HUDEP-2 (cell line): ENCODE results near the gene ADAMTSL2.

Experiments used
- DNase-seq, 76 experiments: peaks; one replicate each; lab custom pipeline; 2025; ENCODE audit not compliant: unreplicated experiment in 76 of 76; lab: John Stamatoyannopoulos, UW

Gene ADAMTSL2

DNA sequence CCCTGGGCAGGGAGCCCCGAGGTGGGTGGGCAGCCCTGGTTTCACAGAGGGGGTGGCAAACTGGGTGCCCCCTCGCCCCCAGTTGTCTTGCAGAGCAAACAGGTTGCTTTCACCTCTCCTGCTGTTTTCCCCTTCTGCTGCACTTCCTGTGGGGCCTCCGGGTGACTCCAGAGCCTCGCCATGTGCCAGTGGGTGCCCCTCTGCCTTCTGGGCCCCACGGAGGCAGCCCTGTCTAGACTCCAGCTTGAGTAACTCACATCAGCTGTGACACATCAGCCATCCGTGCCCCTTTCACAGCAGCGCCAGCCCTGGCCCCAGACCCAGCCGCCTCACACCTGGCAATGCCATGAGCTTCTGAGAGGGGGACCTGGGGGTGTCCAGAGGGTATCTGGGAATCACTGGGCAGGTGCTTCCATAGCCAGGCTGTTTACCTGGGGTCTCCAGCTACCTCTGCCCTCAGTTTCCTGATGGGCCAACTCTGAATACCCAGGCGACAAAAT is 36.9 kb downstream of the ADAMTSL2 start:
- DNase-seq: no peak

DNA sequence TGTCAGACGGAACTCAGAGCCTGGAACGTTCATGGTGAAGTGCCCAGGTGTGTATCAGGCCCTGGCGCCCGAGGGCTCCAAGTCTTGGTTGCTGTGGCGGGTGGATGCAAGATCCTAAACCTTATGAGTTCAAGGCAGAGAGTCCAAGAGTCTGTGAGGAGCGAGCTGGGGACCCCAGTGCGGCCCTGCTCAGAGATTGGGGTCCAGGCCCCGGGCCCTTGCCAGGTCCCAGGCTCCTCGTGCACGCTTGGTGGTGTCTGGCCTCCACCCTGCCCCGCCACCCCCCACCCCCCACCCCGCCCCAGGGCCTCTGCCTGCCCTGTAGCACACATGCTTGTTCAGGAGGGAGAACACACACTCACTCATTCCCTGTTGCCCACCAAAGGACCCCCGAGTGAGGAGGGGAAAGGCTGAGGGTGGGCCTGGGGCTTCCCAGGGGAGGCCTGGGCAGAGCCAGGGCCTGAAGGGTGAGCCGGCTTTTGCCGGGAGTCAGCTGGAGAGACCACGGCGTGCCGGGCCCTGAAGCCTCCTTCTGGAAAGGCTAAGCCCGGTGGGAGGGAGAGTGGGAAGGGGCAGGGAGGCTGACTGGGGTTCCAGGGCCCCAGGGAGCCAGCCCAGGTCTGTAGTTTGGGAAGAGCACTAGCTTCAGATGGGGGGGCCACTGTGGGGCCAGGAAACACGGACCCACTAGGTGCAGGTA is 37.5 kb downstream of the ADAMTSL2 start:
- no peak for DNase-seq

DNA sequence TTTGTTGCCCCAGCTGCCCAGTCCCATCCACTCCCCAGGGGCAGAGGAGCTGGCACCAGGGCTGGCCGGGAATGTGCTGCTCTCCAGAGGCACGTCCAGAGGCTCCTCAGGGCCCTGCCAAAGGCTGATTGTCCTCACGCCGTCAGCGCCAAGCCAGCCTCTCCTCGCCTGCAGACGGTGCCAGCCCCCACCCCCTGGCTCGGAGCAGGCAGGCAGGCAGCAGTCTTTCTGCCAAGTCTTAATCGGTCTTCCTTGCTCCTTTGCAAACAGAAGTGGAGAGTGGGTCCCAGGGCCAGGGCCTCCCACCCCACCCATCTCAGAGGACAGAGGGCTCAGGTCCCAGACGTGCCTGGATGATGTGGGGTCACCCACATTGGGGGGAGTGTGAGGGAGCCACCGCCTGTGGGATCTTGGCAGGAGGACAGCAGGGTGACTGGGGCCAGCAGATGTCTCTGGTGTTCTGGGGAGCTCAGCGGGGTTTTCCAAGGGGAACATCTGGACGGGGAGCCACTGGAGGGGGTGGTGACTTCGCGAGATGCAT is 38.4 kb downstream of the ADAMTSL2 start:
- no peak for DNase-seq

DNA sequence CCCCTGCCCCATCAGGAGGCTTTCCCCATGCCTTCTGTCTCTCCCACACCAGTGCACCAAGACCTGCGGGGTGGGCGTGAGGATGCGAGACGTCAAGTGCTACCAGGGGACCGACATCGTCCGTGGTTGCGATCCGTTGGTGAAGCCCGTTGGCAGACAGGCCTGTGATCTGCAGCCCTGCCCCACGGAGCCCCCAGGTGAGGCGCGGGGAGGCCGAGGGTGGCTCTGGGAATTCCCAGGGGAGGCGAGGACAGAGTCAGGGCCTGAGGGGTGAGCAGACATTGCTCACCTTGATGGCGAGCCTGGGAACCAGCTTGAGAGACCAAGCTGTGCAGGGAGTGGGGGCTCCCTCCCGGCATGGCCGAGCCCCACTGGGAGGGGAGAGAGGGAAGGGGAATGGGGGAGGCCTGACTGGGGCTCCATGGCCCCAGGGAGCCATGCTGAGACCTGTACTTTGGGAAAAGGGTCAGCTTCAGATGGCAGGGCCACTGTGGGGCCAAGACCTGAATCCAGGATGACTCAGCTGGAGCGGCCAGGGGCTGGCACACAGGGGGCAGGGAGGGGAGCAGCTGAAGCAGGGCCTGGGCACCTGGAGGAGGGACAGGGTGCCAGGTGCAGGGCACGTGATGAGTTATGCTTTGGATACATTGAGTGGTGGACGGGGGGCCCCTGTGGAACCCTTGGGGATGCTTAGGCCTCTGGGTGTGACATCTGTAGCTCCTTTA is 39.4 kb downstream of the ADAMTSL2 start:
- DNase-seq: no peak

DNA sequence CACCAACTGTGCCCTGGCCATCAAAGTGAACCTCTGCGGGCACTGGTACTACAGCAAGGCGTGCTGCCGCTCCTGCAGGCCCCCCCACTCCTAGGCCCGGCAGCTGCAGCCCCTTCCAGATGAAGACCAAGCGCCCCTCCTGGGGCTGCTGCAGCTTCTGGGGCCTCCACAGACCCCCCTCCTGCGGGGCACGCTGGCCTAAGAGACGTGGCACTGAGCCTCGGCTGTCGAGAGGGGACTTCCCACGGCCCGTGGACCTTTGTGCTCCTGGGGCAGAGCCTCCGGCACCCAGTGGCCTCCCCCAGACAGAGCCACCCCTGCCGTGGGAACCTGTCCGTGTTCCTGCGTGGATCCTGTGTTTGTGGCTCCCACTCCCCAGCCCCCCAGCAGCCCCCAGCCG is 40.3 kb downstream of the ADAMTSL2 start:
- no peak for DNase-seq

DNA sequence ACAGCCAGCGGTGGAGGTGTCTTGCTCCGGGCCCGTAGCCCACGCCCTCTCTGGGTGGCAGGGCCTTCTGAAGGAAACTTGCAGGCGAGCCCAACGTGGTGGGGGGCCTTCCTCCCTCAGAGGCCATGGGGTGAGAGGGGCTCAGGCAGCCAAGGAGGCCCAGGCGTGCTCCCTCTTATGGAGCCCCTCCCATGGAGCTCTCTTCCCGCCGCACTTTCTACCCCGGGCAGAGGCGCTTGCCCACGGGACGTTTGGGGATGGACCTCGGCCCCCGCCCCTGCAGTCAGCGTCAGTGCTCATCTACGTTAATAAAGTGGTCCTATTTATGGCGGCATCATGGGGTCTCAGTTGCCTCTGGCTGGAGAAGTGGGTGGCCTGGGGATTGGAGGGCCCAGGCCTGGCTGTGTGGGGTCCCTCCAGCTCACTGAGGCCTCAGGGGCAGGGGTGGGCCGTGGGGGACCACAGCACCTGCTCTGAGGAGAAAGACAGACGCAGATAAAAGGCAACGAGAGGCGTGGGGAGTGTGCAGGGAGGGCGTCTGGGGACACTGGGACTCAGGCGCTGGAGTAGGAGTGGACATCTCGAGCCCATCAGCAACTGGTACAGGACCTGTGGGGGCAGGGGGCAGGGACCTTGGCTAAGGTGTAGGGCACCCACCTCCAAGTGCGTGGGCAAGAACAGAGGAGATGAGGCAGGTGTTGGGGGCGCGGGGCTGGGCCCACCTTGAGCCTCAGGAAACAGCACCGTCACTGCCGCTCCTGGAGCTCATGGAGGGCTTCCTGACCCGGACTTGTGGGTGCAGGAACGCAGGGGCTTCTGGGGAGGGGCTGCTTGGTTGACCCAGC is 40.9 kb downstream of the ADAMTSL2 start:
- no peak for DNase-seq

DNA sequence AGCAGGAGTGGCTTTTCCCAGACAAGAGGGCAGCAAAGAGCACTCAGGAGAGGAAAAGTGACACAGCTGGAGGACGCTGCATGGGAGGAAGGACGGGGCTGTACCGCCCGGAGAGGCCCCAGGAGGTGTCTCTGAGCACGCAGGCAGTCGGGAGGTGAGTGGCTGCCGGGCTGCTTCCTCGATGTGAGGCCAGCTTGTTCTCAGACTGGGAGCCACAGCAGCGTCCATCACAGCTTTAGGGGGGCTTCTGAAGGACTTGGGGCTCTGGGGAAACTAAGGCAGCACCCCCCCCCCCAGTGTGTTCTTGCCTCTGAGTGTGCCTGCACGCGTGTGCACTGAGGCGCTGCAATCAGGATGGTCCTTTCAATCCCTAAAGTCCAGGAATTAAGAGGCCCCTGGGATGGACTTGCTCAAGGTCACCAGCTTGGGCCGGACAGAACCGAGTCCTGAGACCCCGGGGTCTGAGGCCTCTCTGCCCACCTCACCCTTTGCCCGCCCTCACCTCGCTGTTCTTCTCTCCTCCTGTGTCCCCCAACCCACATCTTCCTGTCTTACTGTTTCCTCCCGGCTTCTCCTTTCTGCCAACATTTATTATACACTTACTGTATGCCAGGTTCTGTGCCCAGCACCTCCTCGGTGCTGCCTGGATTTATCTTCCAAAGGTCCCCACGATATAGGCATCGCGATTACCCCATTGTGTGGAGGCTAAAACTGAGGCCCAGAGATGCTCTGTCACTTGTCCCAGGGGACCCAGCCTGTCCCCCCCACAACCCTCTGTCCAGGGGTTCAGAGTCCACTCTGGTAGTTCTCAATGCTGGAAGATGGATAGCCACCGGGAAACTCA is 41.7 kb downstream of the ADAMTSL2 start:
- DNase-seq: no peak

DNA sequence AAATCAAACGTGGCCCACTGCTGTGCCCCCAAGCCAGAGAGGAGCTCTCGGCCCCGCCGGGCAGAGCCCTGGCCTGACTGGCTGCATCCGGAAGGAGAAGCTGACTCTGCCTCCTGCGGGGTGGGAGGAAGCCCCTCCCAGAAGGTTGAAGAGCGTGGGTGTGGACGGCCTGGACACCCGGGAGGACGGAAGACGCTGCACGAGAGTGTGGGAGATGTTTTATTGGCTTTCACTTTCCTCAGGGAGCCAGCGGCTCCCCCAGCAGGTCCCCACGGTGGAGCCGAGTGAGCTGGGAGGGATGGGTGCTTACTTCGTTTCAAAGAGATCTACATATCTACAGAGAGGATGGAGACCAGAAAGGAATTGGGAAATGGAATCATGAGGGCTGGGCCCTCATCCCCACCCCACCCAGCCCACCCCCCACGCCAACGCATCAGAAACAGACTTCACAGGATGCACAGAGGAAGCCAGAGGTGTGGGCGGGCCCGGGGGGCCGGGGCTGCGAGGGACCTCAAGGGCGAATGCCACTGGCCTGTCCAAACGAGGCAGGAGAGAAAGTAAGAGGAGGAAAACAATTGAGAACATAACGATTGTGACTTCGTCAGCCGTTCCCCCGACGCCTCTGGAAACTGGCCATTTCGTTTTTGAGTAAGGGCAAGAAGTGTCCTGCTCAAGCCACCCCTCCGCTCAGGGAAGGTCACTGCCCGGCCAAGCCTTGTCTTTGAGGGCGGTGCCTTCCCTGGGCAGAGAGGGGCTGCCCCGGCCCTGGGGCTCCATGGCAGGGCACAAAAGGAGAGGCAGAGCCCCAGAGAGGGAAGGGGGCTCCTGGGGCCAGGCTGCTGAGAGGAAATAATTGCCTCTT is 42.6 kb downstream of the ADAMTSL2 start:
- no peak for DNase-seq

DNA sequence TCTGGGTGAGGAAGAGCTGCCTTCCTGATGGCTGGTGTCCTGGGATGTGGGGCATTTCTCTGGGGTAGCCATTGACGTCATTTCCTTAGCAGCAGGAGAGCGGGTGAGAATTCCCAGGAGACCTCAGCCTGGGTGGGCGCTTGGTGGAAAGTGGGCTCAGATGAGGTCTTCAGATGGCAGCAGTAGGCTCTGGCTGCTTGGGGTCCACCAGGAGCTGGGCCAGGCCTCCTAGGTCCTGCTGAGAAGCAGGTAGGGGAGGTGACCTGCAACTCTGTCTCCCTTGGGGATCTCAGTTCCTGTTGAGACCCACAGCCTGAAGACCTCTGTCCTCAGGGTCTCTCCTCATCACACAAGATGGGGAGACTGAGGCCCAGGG is 43.2 kb downstream of the ADAMTSL2 start:
- no peak for DNase-seq

DNA sequence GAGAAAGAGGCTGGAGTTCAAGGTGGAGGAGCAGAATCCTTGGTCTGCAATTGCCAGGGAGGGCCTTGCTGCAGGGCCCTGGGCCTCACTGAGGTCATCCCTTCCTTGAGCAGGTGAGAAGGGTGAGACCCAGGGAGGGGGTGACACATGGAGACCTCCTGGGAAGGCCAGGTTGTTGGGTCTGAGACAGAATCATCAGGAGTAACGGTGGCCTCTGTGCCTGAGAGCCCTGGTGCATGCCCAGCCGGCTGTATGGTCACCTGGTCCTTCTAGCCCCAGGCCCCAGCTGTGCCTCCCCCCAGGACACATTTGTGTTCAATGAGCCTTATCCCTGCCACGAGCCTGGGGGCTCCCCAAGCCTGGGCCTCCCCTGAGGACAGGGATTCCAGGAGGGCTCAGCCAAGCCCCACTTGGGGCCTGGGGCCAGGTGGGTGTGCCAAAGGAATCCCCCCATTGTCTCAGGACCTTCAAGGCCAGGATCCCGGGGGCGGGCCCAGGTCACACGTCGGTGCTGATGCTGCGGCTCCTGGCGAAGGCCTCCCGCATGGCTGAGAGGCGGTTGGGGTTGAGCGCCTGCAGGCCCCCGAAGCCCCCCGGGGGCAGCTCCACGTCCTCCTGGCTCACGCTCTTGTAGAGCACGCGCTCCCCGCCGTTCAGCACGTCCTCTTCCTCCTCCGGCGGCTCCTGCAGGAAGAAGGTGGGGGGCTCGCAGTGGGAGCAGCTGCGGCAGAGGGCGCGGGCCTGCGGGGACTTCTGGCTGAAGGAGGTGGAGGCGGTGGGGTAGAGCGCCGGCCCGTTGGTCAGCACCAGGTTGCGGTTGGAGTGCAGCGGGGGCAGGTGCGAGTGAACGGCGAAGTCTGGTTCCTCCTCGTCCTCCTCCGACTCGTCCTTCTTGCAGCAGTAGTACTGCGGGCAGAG is 44.3 kb downstream of the ADAMTSL2 start:
- no peak for DNase-seq

DNA sequence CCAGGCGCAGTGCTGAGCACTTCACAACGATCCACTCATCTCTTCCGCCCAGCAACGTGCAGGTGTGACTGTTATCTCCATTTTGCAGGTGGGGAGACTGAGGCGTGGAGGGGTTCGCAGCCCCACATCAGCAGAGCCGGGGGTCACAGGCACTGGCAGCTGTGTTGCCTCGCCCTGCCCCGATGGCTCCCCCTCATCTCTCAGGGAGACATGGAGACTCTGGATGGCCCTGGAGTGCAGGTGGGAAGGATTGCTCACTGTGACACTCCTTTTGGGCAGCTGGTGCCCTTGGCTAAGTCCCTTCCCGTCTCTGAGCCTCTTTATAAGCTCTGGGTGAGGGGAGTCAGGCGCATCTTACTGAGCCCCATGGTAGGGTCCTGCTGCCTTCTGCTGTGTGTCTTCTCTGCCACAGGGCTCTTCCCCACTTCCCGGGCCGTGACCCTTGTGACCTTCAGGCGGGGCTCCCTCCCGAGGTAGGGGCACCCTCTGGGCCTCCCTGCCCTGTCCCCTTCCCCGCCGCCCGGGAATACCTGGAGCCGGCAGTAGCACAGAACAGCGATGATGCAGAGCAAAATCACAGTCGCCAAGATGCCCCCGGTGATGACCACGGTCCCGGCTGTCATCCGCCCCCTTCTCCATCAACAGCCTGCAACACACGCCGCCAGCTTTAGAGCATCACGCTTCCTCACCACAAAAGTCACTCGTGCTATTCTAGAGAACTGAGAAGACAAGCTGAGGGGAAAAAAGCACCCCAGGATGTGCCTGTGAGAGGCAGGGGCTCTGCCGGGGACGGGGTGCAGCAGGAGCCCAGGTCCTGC is 45.3 kb downstream of the ADAMTSL2 start:
- no peak for DNase-seq

DNA sequence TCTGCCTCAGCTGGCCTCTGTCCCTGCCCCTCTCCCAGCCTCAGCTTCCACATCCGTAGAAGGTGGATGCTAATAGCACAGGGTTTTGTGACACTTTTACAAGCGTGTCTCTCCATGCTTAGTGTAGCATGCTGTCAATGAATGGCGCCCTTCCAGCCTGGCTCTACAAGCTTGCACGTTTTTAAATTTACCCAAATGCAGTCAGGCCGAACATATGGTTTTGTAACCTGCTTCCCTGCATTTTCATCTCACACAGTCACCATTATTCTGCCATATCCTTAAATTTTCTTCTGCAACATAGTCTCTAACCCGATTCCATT is 45.9 kb downstream of the ADAMTSL2 start:
- no peak for DNase-seq

DNA sequence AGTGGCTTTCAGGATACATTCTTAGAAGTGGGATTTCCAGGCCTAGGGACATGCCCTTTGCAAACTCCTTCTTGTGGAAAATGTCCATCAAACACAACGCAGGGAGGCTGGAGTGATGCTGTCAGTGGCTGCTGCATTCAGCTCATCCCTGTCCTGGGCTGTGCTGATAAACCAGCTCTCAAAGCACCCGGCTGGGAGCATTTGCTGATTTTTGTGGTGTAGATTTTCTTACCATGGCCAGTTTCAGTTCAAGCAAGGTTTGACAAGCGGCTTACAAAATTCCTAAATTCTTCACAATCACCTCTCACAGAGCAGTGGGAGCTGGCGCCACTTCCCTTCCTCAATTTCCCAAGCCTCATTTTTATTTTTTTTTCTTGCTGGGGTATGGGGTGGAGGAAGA is 46.5 kb downstream of the ADAMTSL2 start:
- DNase-seq: no peak

DNA sequence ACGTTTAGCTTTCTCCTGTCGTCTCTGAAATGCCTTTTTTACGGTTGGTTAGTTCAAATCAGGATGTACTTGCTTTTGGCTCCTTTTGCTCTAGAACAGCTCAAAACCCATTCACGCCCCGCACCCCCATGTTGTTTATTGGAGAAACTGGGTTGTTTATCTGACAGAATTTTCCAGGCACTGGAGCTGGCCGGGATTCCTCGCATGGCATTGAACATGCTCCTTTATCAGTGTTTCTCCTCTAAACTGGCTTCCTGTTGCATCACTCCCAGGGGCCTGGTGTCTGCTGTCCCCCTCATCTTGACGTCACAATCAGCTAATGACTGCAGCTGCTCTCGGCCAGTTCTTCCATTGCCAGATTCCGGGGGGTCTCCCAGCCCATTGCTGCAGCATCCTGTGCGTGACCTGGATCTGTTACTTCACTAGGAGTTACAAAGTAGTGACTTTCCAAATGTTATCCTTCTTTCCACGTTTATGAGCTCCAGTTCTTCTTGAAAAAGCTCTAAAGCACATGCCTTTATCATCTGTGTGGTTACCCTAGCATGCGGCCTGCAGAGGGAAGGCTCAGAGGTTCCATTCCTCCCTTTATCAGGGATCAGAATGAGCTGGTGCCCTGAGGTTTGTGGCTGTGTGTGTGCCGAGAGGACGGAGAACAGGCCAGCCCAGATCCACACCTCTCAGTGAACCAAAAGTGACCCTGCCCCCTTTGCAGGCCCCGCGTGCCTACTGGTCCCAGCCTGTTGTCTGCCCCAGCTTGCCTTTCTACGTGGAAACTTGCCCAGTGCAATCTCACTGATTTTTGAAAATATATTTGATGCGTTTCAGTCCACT is 47.2 kb downstream of the ADAMTSL2 start:
- DNase-seq: no peak

DNA sequence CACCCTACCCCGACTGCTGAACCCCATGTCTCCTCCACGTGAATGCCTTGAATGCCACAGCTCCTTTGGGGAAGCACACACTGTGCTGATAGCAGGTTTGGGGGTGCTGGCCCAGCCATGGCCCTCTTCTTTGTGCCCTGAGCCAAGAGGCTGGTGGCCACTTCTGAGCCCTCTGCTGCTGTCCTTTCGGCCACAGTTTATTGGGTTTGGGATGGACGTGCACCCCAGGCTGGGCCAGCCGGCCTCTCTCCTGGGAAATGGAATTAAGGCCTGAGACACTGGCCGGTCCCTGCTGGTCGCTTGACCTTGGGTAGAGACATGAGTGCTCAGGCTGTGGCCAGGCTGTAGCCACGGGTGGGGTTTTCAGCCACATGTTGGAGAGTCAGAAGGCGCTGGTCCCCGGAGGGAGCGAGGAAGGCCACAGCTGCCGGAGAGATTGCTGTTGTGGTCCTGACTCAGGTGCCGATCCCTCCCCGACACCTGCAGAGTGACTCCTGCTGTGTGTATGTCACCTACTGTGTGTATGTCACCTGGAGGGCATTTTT is 48.1 kb downstream of the ADAMTSL2 start:
- no peak for DNase-seq

DNA sequence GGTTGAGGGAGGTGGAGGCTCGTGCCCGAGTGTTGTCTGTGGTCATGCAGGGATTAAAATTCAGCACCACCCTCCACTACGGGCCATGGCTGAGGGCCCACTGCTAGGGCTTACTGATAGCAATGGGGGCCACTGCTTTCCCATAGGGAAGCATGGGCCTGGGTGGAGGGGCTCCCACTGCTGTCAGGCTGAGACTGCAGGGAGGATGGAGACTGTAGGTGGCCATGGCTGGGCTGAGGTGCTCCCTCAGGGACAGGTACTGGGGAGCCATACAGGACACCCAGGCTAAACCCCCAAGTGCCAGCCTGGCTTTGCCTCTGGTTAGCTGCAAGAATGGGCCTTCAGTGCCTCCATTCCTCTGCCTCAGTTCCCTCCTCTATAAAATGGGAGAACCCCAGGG is 48.6 kb downstream of the ADAMTSL2 start:
- DNase-seq: no peak

DNA sequence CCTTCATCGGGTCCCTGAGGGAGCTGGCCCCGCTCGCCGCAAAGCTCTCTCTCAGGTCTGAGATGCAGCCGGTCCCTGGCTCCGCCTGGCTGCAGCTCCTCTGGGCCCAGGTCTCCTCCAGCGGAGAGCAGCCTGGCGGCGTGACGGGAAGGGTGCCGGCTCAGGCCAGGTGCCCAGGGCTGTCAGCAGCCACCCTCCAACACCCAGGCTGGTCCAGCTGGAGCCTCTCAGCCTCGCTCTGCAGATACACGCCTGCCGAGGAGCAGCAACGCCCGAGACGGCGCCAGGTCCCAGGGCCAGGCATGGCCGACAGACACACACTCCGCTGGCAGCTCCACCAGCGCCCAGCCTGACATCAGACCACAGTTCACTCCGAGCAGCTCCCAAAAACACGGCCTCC is 49.1 kb downstream of the ADAMTSL2 start:
- DNase-seq: no peak
